SHP77 treated with DMSO at 0.1 percent for 48 hours (cell line): ENCODE measurements around the gene USP19.

Source experiments
- DNase-seq: peaks from one replicate; lab custom pipeline; 2025; lab: John Stamatoyannopoulos, UW

Gene USP19

GRCh38 chr3:49132437-49133225 lies 12.0 kb upstream of the USP19 start, which contains the start of gene LAMB2:
LAMB2 (minus strand) TSS chr3:49133050; CDS start chr3:49132867, 183 bp downstream.
- DNase-seq, result peak; percentile 11

GRCh38 chr3:49132073-49132436 lies 11.4 kb upstream of the USP19 start:
- no peak for DNase-seq

DNA sequence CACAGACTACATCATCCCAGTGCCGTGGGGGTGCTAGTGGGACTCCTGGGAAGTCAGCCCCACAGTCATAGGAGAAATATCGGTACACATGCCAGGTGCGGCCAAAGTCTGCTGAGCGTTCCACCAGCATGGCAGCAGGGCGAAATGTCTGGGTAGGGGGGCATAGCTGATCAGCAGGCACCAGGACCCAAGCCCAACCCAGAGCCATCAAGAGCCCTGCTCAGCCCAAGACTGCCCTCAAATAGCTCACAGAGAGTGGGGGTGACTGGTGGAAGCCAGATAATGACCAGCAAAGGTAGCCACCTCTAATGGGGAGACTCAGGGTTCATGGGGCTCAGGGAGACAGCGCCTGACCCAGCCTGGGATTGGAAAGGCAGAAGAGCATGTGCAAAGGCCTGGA lies 11.0 kb upstream of the USP19 start:
- no peak for DNase-seq

DNA sequence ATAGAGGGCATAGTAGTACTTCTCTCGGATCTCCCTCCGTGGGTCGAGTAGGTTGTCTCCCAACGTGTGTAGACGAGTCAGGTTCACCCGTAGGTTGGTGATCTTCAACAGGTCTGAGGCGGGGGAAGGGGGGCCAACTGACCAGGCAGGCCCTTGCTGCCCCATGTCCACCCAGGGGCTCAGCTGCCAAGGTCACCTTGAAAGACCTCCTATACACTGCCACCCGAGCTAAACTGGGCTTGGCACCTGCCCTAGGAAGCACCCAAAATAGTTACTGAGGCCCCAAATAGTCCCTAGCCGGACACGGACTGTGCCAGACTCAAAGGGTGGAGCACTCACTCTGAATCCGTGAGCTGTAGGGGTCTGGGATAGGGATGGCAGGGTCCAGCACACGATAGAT lies 10.4 kb upstream of the USP19 start:
- DNase-seq, result no peak

GRCh38 chr3:49124991-49125670 lies 4.5 kb upstream of the USP19 start:
- no peak for DNase-seq

DNA sequence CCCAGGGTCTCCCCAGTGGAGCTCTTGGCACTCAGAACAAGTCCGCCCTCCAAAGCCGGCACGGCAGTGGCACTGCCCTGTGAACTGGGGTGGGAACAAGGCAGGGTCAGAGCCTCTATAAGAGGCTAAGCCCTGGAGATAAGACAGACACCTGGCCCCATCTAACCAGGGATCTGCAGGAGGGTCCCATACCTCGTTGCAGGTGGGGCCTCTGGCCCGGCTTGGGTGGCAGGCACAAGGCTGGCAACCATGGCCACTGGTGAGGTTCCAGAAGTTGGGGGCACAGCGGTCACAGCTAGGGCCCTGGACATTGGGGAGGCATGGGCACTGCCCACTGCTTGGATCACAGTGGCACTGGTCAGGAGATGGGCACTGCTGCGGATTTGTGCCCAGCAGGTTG lies 3.6 kb upstream of the USP19 start:
- DNase-seq, result no peak

GRCh38 chr3:49123687-49124086 lies 3.1 kb upstream of the USP19 start:
- no peak for DNase-seq

GRCh38 chr3:49122886-49123545 lies 2.4 kb upstream of the USP19 start:
- DNase-seq, result no peak

DNA sequence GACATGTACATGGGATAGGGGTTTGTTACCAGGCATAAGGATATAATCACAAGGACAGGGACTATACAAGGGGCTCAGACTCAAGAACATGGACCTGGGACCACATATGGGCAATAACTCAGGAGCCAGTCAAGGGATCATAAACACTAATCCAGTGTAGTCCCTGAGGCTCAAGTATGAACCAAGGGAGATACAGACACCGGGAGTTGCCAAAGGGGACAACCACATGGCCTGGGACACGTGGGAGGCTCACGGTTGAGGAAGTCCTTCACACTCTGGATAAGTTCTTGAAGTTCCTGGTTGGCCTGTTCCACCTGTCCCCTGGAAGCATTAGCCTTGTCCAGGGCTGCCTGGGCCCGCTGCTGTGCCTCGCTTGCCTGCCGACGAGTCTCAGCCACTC lies 1.8 kb upstream of the USP19 start:
- DNase-seq, result no peak

DNA sequence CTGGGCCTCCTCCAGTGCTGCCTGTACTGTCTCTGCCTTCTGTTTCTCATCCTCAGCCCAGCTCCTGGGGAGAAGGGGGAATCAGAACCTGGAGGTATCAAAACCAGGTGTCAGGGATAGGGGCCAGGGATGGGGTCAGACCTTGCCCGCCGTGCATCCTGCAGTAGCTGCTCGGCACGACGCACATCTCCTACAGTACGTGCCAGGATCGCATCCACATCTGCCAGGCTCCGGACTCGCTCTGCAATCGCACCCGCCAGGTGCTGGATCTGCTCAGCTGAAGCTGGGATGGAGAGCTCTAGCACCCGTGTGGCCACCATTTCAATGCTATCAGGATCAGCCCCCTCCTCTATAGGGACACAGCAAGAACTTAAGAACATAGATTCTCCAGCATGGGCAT lies 1.4 kb upstream of the USP19 start:
- DNase-seq, result no peak

DNA sequence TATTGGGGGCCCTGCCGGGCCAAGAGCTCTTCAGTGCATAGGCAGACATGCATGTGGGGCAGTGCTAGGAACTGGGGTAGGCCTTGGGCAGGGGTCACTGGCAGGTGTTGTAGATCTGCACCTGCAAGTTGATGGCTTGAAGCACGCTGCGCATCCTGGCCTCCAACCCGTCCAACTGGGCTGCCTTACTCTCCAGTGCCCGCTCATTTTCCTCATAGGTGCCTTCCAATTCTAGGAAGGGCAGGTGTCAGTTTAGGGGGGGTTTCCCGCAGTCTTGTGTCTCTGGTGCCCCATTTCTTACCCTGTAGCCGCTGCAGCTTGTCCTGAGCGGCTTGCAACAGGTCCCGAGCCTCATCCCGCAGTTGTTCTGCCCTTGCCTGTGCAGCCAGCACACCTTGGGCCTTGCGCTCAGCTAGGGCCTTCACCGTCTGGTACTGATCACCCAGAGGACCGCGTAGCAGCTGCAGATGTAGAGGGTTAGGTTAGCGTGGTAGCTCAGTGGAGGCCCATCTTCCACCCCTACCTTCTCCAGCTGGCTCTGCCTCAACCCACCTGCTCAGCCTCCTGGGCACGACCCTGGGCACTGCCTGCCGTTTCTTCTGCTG lies 611 bp upstream of the USP19 start:
- no peak for DNase-seq

- DNase-seq, result no peak
Observed at GRCh38 chr3:49120096-49120437, 556 bp downstream of the USP19 start.

- DNase-seq, result no peak
Observed at GRCh38 chr3:49119439-49119838, 1.2 kb downstream of the USP19 start.

DNA sequence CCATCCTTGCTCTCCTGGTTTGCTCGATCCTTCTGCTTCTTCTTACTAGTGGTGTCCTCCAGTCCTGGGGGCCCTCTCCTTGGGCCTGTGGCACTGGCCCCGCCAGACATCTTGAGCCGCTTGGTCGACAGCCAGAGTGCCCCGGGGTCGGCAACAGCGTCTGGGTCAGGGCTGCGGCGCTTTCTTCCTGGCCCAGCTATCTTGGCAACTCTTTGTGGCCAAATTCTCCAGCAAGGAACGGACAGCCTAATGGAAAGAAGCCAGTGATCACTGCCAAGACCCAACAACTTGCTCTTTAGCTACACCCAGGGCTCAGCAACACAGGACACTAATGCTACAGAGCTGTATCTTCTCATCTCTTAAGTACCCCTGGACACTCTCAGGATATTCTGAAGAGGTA lies 1.6 kb downstream of the USP19 start:
- no peak for DNase-seq

DNA sequence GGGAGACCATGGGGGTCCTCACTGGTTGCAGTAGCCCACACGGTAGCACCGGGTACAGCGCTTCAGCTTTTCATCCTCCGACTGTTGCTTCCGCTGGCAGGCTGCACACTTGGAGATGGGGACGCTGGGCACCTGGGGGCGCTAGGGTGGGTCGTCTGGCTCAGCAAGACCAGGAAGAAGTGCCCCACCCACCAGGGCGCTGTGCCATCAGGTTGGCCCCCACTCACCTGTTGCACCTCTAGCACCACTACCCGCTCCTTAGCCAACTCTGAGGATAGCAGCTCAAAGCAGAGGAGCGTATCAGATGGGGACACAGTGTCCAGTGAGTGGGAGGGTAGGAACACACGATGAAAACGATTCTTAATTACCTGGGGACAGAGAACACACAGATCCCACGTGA lies 8.4 kb downstream of the USP19 start:
- no peak for DNase-seq

DNA sequence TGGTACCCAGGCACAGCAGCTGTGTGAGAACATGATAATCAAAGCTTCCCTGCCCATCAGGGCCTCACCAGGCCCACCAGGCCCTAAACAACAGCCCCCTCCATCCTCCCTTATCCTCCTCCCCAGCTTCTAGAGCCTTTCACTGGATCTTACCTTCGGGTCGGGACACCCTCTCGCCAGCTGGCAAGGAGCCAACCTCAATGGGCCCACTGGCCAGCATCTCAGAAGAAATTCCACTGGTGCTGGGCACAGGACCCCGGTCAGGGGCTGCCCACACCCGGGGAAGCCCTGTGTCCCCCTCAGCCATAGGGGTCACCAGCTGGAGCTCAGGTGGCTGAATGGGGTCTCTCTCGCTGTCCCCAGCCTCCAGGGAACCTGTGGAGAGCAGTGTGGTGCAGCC lies 9.3 kb downstream of the USP19 start:
- no peak for DNase-seq

GRCh38 chr3:49110780-49111179 lies 9.8 kb downstream of the USP19 start:
- DNase-seq, result no peak

DNA sequence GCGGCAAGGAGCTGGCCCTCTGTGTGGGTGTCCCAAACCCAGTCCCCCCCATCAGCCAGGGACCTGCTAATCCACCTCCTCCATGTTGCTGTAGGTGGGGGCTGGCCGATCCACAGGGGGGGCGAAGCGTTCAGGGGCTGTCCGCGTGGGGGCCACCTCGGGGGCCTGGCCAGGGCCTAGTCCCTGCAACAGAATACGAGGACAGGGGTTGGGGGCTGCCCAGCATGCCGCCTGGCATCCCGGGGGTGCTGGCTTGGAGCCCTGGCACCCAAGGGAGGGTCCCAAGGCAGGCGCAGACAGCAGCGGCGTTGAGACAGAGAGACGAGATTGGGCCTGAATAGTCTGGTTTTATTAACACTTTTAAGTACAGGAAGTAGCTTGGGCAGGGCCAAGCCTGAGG lies 12.3 kb downstream of the USP19 start:
- DNase-seq, result no peak

GRCh38 chr3:49104427-49105291 lies 16.0 kb downstream of the USP19 start, which contains the start of gene QARS1:
QARS1 (minus strand) TSS chr3:49104757; CDS start chr3:49104733, 24 bp downstream.
- peak; percentile 83 for DNase-seq

- DNase-seq, result no peak
Observed at GRCh38 chr3:49104052-49104426, 16.6 kb downstream of the USP19 start.

- no peak for DNase-seq
Observed at GRCh38 chr3:49100046-49100615, 20.5 kb downstream of the USP19 start.
